Measurements from ENCODE around the gene CMTM7.
"Not testable (repeated sequence)": the region's sequence is repeated elsewhere in the genome, so short reads cannot be mapped to it uniquely, and the experiment has no call there.

The CMTM7 gene

GRCh38 chr3:32454731-32455608 lies 63.3 kb downstream of the CMTM7 start:
- peaks cover 76% of the 10 kb centered on the region for H4K20me1 ChIP-seq
- H3K27me3 ChIP-seq: no peaks in the 10 kb centered on the region
- H3K9ac ChIP-seq: peak overlapping the region; percentile 68
- H3K4me3 ChIP-seq: 0 out of 2 replicates have a peak overlapping the region, but pooled peaks have one; percentile 2
- peaks cover 67% of the 10 kb centered on the region for H3K36me3 ChIP-seq
- no peaks in the 10 kb centered on the region for H3K9me3 ChIP-seq
- TF ChIP-seq Cebpa-rat (IDR thresholded peaks at IDR 0.05): no peak
- H3K27ac ChIP-seq: peak overlapping the region; percentile 70
- peaks cover 81% of the 10 kb centered on the region for H3K4me1 ChIP-seq
- peak overlapping the region; percentile 86 for H3K4me2 ChIP-seq

GRCh38 chr3:32455609-32456428 lies 64.2 kb downstream of the CMTM7 start:
- TF ChIP-seq Cebpa-rat (IDR thresholded peaks at IDR 0.05): no peak
- Histone ChIP-seq H3K4me2 (peak overlapping the region; percentile 86), H4K20me1 (peaks cover 71% of the 10 kb centered on the region), H3K9ac (peak overlapping the region; percentile 68), H3K4me3 (0 out of 2 replicates have a peak overlapping the region, but pooled peaks have one; percentile 2), H3K4me1 (peaks cover 81% of the 10 kb centered on the region), H3K36me3 (peaks cover 59% of the 10 kb centered on the region), H3K9me3 (no peaks in the 10 kb centered on the region), H3K27ac (peak overlapping the region; percentile 70), H3K27me3 (no peaks in the 10 kb centered on the region)

GRCh38 chr3:32456429-32457130 lies 64.9 kb downstream of the CMTM7 start:
- Histone ChIP-seq H3K27ac (0 out of 2 replicates have a peak overlapping the region, but pooled peaks have one; percentile 70), H3K27me3 (no peaks in the 10 kb centered on the region), H3K4me1 (peaks cover 88% of the 10 kb centered on the region), H3K4me3 (no peak overlapping the region), H3K9ac (no peak overlapping the region), H3K36me3 (peaks cover 51% of the 10 kb centered on the region), H3K9me3 (no peaks in the 10 kb centered on the region), H3K4me2 (peak overlapping the region; percentile 86), H4K20me1 (peaks cover 63% of the 10 kb centered on the region)
- no peak for TF ChIP-seq Cebpa-rat (IDR thresholded peaks at IDR 0.05)

DNA sequence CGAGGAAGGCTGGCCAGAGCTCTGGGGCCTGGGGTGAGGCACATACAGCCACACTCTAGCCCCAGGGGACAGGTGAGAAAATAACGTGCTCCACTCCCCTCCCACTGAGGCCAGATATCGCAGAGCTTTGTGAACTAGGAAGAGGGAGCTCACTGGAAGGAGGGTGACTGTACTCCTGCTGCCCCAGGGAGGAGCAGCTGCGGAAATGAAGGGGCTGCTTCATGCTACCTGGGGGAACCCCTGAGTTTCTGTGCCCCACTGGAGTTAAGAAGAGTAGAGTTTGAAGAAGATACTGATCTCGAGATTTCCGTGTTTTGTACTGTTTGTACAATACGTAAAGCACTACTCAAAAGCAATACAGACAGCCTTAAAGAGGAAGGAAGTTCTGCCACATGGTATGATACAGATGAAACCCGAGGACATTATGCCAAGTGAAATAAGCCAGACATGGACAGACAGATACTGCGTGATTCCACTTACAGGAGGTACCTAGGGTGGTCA lies 66.4 kb downstream of the CMTM7 start:
- Histone ChIP-seq H3K4me1 (peaks cover 94% of the 10 kb centered on the region), H3K27ac (peak overlapping the region; percentile 79), H3K9ac (peak overlapping the region; percentile 70), H3K4me3 (peak overlapping the region; percentile 26; the same call in 1 of the 2 replicates), H3K27me3 (no peaks in the 10 kb centered on the region), H3K4me2 (peak overlapping the region; percentile 86), H3K36me3 (peaks cover 37% of the 10 kb centered on the region), H3K9me3 (no peaks in the 10 kb centered on the region), H4K20me1 (peaks cover 53% of the 10 kb centered on the region)
- TF ChIP-seq Cebpa-rat (IDR thresholded peaks at IDR 0.05): no peak

DNA sequence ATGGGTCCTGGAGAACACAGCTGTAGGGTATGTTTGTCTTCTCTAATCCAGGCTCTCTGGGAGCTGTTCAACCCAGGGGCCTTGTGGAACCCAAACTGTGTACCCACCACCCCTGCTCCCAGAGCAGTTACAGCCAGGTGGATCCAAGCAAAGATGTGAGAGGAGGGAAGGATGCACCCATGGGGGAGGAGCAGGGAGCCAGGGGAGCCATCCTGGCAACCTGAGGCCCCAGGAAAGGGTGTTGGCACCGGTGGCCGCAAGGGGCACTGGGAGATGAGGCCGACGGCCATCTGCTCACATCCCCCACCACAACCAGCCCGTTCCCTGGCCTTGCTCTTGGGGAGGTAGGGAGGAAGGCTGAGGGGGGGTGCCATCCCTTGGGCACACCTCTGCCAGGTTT lies 67.8 kb downstream of the CMTM7 start:
- H3K4me3 ChIP-seq: no peak overlapping the region; the same call in 1 of the 2 replicates
- peaks cover 79% of the 10 kb centered on the region for H3K4me1 ChIP-seq
- no peak for TF ChIP-seq Cebpa-rat (IDR thresholded peaks at IDR 0.05)
- H4K20me1 ChIP-seq: peaks cover 45% of the 10 kb centered on the region
- H3K27me3 ChIP-seq: no peaks in the 10 kb centered on the region
- H3K27ac ChIP-seq: peak overlapping the region; percentile 79
- peaks cover 22% of the 10 kb centered on the region for H3K36me3 ChIP-seq
- H3K9me3 ChIP-seq: no peaks in the 10 kb centered on the region
- peak overlapping the region; percentile 86 for H3K4me2 ChIP-seq
- H3K9ac ChIP-seq: peak overlapping the region; percentile 31; the same call in 1 of the 2 replicates

DNA sequence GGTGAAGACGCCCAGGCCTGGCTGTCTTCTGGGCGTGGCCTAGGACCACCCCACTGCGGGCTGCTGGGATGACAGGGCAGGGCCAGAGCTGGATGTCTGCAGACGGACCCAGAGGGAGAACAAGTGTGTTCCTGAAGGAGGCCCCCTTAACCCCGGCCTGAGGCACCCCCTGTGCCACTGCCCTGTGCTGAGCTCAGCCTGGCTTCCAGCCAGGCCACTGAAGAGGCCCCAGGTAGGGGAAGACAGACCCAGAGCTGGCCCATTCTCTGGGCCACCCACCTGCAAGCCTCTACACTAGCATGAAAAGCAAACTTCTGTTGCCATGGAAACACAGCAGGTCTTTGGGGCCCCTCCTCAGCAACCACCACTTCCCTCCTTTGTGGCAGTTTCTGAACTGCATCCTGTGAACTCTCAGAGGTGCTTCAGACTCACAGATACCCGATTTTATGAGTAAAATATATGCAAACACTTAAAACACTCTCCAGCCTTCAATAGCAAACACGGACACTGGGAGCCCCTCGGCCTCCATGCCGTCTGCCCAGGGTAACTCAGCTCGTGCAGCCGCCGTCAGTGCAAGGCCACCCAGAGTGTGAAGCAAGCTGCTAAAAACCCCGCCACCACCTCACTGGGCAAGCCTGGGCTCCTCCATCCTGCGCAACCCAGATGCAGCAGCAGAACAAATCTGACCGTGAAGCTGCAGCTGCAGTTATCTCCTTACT lies 68.5 kb downstream of the CMTM7 start:
- Histone ChIP-seq H3K36me3 (peaks cover 15% of the 10 kb centered on the region), H3K9ac (peak overlapping the region; percentile 12; the same call in 1 of the 2 replicates), H3K4me3 (peak overlapping the region; percentile 47), H3K27me3 (no peaks in the 10 kb centered on the region), H3K9me3 (no peaks in the 10 kb centered on the region), H4K20me1 (peaks cover 38% of the 10 kb centered on the region), H3K4me1 (peaks cover 72% of the 10 kb centered on the region), H3K4me2 (peak overlapping the region; percentile 86), H3K27ac (peak overlapping the region; percentile 79)
- TF ChIP-seq Cebpa-rat (IDR thresholded peaks at IDR 0.05): no peak

DNA sequence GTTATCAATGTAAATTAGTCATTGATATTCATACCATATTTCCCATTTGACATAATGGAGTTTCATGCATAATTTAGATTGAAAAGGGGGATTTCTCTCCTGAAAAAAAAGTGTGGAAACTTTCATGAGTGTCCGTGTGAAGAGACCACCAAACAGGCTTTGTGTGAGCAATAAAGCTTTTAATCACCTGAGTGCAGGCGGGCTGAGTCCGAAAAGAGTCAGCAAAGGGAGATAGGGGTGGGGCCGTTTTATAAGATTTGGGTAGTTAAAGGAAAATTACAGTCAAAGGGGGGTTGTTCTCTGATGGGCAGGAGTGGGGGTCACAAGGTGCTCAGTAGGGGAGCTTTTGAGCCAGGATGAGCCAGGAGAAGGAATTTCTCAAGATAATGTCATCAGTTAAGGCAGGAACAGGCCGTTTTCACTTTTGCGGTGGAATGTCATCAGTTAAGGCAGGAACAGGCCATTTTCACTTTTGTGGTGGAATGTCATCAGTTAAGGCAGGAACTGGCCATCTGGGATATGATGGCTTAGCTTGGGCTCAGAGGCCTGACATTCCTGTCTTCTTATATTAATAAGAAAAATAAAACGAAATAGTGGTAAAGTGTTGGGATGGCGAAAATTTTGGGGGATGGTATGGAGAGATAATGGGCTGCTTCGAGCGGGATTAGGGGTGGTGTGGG lies 69.3 kb downstream of the CMTM7 start:
- Histone ChIP-seq H4K20me1 (peaks cover 30% of the 10 kb centered on the region), H3K9ac (peak overlapping the region; percentile 12; the same call in 1 of the 2 replicates), H3K4me3 (peak overlapping the region; percentile 47), H3K4me1 (peaks cover 69% of the 10 kb centered on the region), H3K4me2 (peak overlapping the region; percentile 86), H3K27ac (peak overlapping the region; percentile 79)
- H3K36me3 ChIP-seq, H3K27me3 ChIP-seq, H3K9me3 ChIP-seq: not testable (repeated sequence)

- not testable (repeated sequence) for H3K36me3 ChIP-seq, H3K9me3 ChIP-seq, H3K27ac ChIP-seq, H3K27me3 ChIP-seq, H3K9ac ChIP-seq, H3K4me3 ChIP-seq
- Histone ChIP-seq H4K20me1 (peaks cover 21% of the 10 kb centered on the region), H3K4me2 (peak overlapping the region; percentile 17; the same call in 1 of the 2 replicates), H3K4me1 (peaks cover 69% of the 10 kb centered on the region)
These were observed 70.7 kb downstream of the CMTM7 start for GRCh38 chr3:32462191-32462986.

- not testable (repeated sequence) for H3K27ac ChIP-seq, H3K4me3 ChIP-seq, H3K9me3 ChIP-seq, H3K36me3 ChIP-seq, H3K27me3 ChIP-seq, H3K9ac ChIP-seq, H3K4me2 ChIP-seq
- peaks cover 69% of the 10 kb centered on the region for H3K4me1 ChIP-seq
- H4K20me1 ChIP-seq: peaks cover 20% of the 10 kb centered on the region
These were observed 71.8 kb downstream of the CMTM7 start for GRCh38 chr3:32463415-32463814.

DNA sequence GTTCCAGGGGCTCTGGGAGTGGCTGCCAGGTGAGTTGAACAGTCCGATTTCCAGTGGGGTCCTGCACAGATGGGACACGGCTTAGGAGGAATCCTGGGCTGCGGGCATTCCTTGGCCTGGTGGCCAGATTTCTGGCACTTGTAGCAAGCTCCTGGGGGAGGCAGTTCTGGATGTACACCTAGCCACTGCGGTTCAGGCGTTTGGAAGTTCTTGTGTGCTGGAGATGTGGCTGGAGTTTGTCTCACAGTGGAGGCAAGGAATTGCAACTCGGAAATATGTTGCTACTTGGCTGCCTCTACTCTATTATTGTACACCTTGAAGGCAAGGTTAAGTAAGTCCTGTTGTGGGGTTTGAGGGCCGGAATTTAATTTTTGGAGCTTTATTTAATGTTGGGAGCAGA lies 73.1 kb downstream of the CMTM7 start:
- not testable (repeated sequence) for H3K36me3 ChIP-seq, H3K4me2 ChIP-seq, H3K27ac ChIP-seq, H3K27me3 ChIP-seq, H3K9me3 ChIP-seq, H3K4me3 ChIP-seq, H3K9ac ChIP-seq
- Histone ChIP-seq H3K4me1 (peaks cover 69% of the 10 kb centered on the region), H4K20me1 (peaks cover 27% of the 10 kb centered on the region)

- Histone ChIP-seq H3K4me2 (peak overlapping the region; percentile 80), H3K36me3 (peaks cover 28% of the 10 kb centered on the region), H3K9ac (peak overlapping the region; percentile 52; the same call in 1 of the 2 replicates), H4K20me1 (peaks cover 23% of the 10 kb centered on the region; the same call in 1 of the 2 replicates), H3K4me1 (peaks cover 68% of the 10 kb centered on the region), H3K27ac (peak overlapping the region; percentile 70; the same call in 1 of the 2 replicates)
- H3K27me3 ChIP-seq, H3K4me3 ChIP-seq, H3K9me3 ChIP-seq: not testable (repeated sequence)
These were observed 75.2 kb downstream of the CMTM7 start for GRCh38 chr3:32466808-32467207.
